ENCODE results near the gene CPEB4. TPM values are rescaled to one million over a fixed set of nuclear protein-coding genes. Genes with fewer than 3 reads are reported as not detected.

The CPEB4 gene
- total and polyA plus RNA-seq, 2 of the 8 experiments (the other 6 are each of a cell fraction or from before 2014, with no cell fraction given) = 8.4 to 13.4 TPM

DNA sequence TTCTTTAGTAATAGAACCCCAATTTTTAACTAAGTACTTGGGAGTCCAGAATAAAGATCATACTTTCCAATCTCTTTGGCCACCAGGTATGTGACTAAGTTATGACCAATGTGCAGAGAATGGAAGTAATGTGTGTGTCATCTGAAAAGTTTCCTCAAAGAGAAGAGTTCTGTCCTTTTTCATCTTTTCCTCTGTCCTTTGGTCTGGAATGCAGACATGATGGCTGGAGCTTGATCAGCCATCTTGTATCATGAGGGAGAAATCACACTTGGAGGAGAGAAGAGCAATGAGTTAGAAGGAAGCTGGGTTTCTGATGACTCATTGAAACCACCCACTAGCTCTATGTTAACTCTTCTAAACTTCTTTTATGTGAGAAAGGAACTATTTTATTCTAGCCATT, 5.5 kb upstream of the CPEB4 start:
- H3K36me3 ChIP-seq (ENCODE audit: control insufficient read depth in 2 of 4, insufficient read depth in 4 of 4, low read length in 3 of 4) = no peaks in the 10 kb centered on the region
- no peak overlapping the region for H2BK12ac ChIP-seq (ENCODE audit: low read depth, low read length)
- no peak for DNase-seq (ENCODE audit: low read depth in 1 of 2, low spot score in 2 of 2)
- H3K9me3 ChIP-seq (ENCODE audit: insufficient read depth in 2 of 2, low read depth in 1 of 2, low read length in 1 of 2) = peaks cover 0 to 2% of the 10 kb centered on the region in 2 experiments; a peak in 1 of 4 replicates
- no peak overlapping the region for H3K4me3 ChIP-seq (ENCODE audit: extremely low read depth in 1 of 4, insufficient read depth in 2 of 4, low read depth in 3 of 4, low read length in 4 of 4)
- no peak overlapping the region for H4K91ac ChIP-seq (replicated peaks; ENCODE audit: insufficient read length, low read length)
- no peak overlapping the region for H3K27ac ChIP-seq (ENCODE audit: low read depth, low read length)
- no peak for FAIRE-seq
- peaks cover 3% of the 10 kb centered on the region for H3K23me2 ChIP-seq (ENCODE audit: low read depth, low read length)
- no peak overlapping the region for H2AK5ac ChIP-seq (ENCODE audit: low read depth, low read length)
- H4K5ac ChIP-seq (ENCODE audit: insufficient read length, low read depth, low read length) = no peak overlapping the region
- H2BK20ac ChIP-seq (ENCODE audit: low read length) = no peak overlapping the region
- H3K9ac ChIP-seq (replicated peaks in 1 of 4; ENCODE audit: extremely low read depth in 1 of 4, low read depth in 3 of 4, low read length in 3 of 4) = no peak overlapping the region
- H3K4me1 ChIP-seq (replicated peaks in 1 of 4; ENCODE audit: control insufficient read depth in 3 of 4, insufficient read depth in 4 of 4, low read length in 3 of 4) = peaks cover 0 to 2% (median 0%) of the 10 kb centered on the region in 4 experiments; a peak in 2 of 7 replicates
- no peak overlapping the region for H3K4me2 ChIP-seq (ENCODE audit: insufficient read depth in 1 of 2, low read depth in 2 of 2, low read length in 2 of 2)
- H2AFZ ChIP-seq (ENCODE audit: low read length) = no peak overlapping the region
- no peak overlapping the region for H3K4ac ChIP-seq (replicated peaks; ENCODE audit: insufficient read length, low read depth, low read length)
- H3K79me1 ChIP-seq (ENCODE audit: low read depth, low read length) = no peaks in the 10 kb centered on the region
- no peak overlapping the region for H2BK15ac ChIP-seq (ENCODE audit: low read length)
- ChIA-PET POLR2A (ENCODE audit: partially characterized antibody) (no interaction called here), CTCF (ENCODE audit: partially characterized antibody) (interaction anchor here (0.7 kb wide), 1 partner anchor 43 kb away, joined by 3 read pairs; no protein-coding TSS in a partner anchor)
- H3K56ac ChIP-seq (replicated peaks; ENCODE audit: insufficient read length, low read depth, low read length) = no peak overlapping the region
- H3K23ac ChIP-seq (ENCODE audit: insufficient read length) = no peak overlapping the region
- H4K8ac ChIP-seq (ENCODE audit: extremely low read depth, insufficient read depth, low read length) = no peak overlapping the region
- H3K18ac ChIP-seq (ENCODE audit: extremely low read depth, low read length) = no peak overlapping the region
- H4K20me1 ChIP-seq (replicated peaks in 1 of 2; ENCODE audit: control insufficient read depth in 1 of 2, insufficient read depth in 2 of 2, low read length in 2 of 2) = no peaks in the 10 kb centered on the region
- no peak overlapping the region for H3K14ac ChIP-seq (ENCODE audit: insufficient read length)
- no peak for TF ChIP-seq SIX5 (IDR thresholded peaks at IDR 0.05; ENCODE audit: low read depth, low read length)
- TF ChIP-seq POLR2AphosphoS5 (IDR thresholded peaks at IDR 0.05; ENCODE audit: low read depth, low read length) = no peak
- TF ChIP-seq KDM1A (IDR thresholded peaks at IDR 0.05; ENCODE audit: borderline replicate concordance, low read length) = peak; percentile 78; the same call in 1 of the 2 replicates
- TF ChIP-seq SIRT6 (IDR thresholded peaks at IDR 0.05; ENCODE audit: low read length) = no peak
- no peak for TF ChIP-seq SP4 (IDR thresholded peaks at IDR 0.05; ENCODE audit: low read length)
- no peaks in the 10 kb centered on the region for H3K79me2 ChIP-seq (ENCODE audit: control insufficient read depth in 1 of 2, insufficient read depth in 2 of 2, low read length in 2 of 2)
- no peaks in the 10 kb centered on the region for H3K27me3 ChIP-seq (replicated peaks in 1 of 4; ENCODE audit: control insufficient read depth in 3 of 4, extremely low read depth in 1 of 4, insufficient read depth in 3 of 4, low read length in 3 of 4)
- H2BK5ac ChIP-seq (ENCODE audit: low read depth, low read length) = no peak overlapping the region
- no peak overlapping the region for H2BK120ac ChIP-seq (replicated peaks; ENCODE audit: low read depth, low read length)

All from H1 (cell line).